Thyroid gland (tissue), 4 donors: ENCODE data around the gene GRAMD1A. TPM values are rescaled to one million over a fixed set of nuclear protein-coding genes. Genes with fewer than 3 reads are reported as not detected.

ENCODE experiments used
- DNase-seq, 2 donors: peaks; one replicate each; pipeline ENCODE4 v3.0.0-alpha.2; 2019
- H3K27ac ChIP-seq, 3 donors: fragments of 200-600 bp; sonication (generic); 1 replicate in 2 of 3; 2 replicates in 1 of 3; pipeline ENCODE4 v1.5.1; 2016 to 2019; ENCODE audit warnings: mild to moderate bottlenecking in 1 of 3, moderate library complexity in 1 of 3
- H3K27me3 ChIP-seq: fragments of 200-600 bp; sonication (generic); one replicate; pipeline ENCODE4 v1.5.1; 2019
- H3K36me3 ChIP-seq, 2 donors: fragments of 200-600 bp; sonication (generic); one replicate each; pipeline ENCODE4 v1.5.1; 2016 to 2019
- H3K4me1 ChIP-seq, 2 donors: fragments of 200-600 bp; sonication (generic); one replicate each; pipeline ENCODE4 v1.5.1; 2017 to 2019
- H3K4me3 ChIP-seq, 3 donors: fragments of 200-600 bp; sonication (generic); replicated peaks in 1 of 3; 1 replicate in 2 of 3; 2 replicates in 1 of 3; pipeline ENCODE4 v1.5.1; 2016; ENCODE audit warnings: mild to moderate bottlenecking in 1 of 3
- H3K9me3 ChIP-seq: fragments of 200-600 bp; sonication (generic); one replicate; pipeline ENCODE4 v1.5.1; 2017
- CTCF ChIP-seq, 6 experiments: fragments of 200-600 bp in 3 of 6; fragments of 450-650 bp in 3 of 6; sonication (generic) in 3 of 6; IDR thresholded peaks; one replicate each; pipeline ENCODE4 v1.5.1; 2016 to 2019; ENCODE audit warnings: antibody characterized with exemption in 6 of 6, mild to moderate bottlenecking in 2 of 6, inconsistent platforms in 1 of 6, moderate library complexity in 1 of 6
- POLR2A ChIP-seq, 2 donors: fragments of 450-650 bp; IDR thresholded peaks; one replicate each; pipeline ENCODE4 v1.6.1; 2017; ENCODE audit warnings: antibody characterized with exemption in 2 of 2, mild to moderate bottlenecking in 2 of 2, moderate library complexity in 1 of 2
- WGBS, 2 donors: methylation state at CpG; one replicate each; pipeline ENCODE4 v1.1.5; 2017; 5-methylcytosine and 5-hydroxymethylcytosine counted together
- intact Hi-C: fragments of 100-400 bp; cut with DNase I; formaldehyde crosslinking; loops from one replicate; pipeline ENCODE4 v1.15.1; 2023
- total RNA-seq, 4 donors: library from RNA; depleted of rRNA; stranded (reverse); fragments of >200 nt; gene quantifications; one replicate each; pipeline ENCODE4 v1.2.3, GENCODE V29; 2016

Gene GRAMD1A
- total RNA-seq, 4 donors from 2014 or later = 33.4 to 57.5 (median 47.0) TPM

GRCh38 chr19:35033067-35034004, 33.2 kb downstream of the GRAMD1A start:
- no peak overlapping the region for H3K27ac ChIP-seq
- DNase-seq = no peak

GRCh38 chr19:35034005-35034502, 33.9 kb downstream of the GRAMD1A start:
- no peak overlapping the region for H3K4me3 ChIP-seq
- no peaks in the 10 kb centered on the region for H3K36me3 ChIP-seq
- intact Hi-C loops = no loop called here
- no peaks in the 10 kb centered on the region for H3K9me3 ChIP-seq
- H3K27ac ChIP-seq = no peak overlapping the region
- TF ChIP-seq CTCF (IDR thresholded peaks at IDR 0.05) = no peak
- TF ChIP-seq POLR2A (IDR thresholded peaks at IDR 0.05) = no peak
- 93 to 100% methylated on average over 3 to 17 of the region's 17 CpGs for WGBS, 2 donors
- no peaks in the 10 kb centered on the region for H3K27me3 ChIP-seq
- peaks cover 0 to 27% of the 10 kb centered on the region in 2 donors for H3K4me1 ChIP-seq
- DNase-seq = no peak

More at GRCh38 chr19:35033067-35034004, 33.2 kb downstream of the GRAMD1A start:
- no peak for TF ChIP-seq POLR2A (IDR thresholded peaks at IDR 0.05)
- TF ChIP-seq CTCF (IDR thresholded peaks at IDR 0.05) = no peak
- Histone ChIP-seq H3K9me3 (no peaks in the 10 kb centered on the region), H3K4me3 (no peak overlapping the region), H3K27me3 (no peaks in the 10 kb centered on the region), H3K36me3 (no peaks in the 10 kb centered on the region), H3K4me1 (peaks cover 0 to 25% of the 10 kb centered on the region in 2 donors)
- WGBS, 2 donors = 92% methylated on average over 26 to 30 of the region's 30 CpGs
- intact Hi-C loops = no loop called here

GRCh38 chr19:35034588-35035382, 34.7 kb downstream of the GRAMD1A start:
- Histone ChIP-seq H3K4me3 (no peak overlapping the region), H3K27me3 (no peaks in the 10 kb centered on the region), H3K27ac (no peak overlapping the region), H3K36me3 (no peaks in the 10 kb centered on the region), H3K9me3 (no peaks in the 10 kb centered on the region), H3K4me1 (peaks cover 0 to 27% of the 10 kb centered on the region in 2 donors)
- intact Hi-C loops = no loop called here
- 86 to 89% methylated on average over 17 of the region's 17 CpGs for WGBS, 2 donors
- DNase-seq = no peak
- no peak for TF ChIP-seq POLR2A (IDR thresholded peaks at IDR 0.05)
- TF ChIP-seq CTCF (IDR thresholded peaks at IDR 0.05) = no peak

- 29 to 38% methylated on average over 11 to 13 of the region's 13 CpGs for WGBS, 2 donors
- TF ChIP-seq CTCF (IDR thresholded peaks at IDR 0.05) (no peak), POLR2A (IDR thresholded peaks at IDR 0.05) (no peak)
- peak; percentile 54 to 55 for DNase-seq
- no peaks in the 10 kb centered on the region for H3K9me3 ChIP-seq
- intact Hi-C loops = no loop called here
- peak overlapping the region; percentile 20 to 67 (median 39) for H3K27ac ChIP-seq
- peaks cover 23 to 46% of the 10 kb centered on the region in 2 donors for H3K4me1 ChIP-seq
- H3K27me3 ChIP-seq = no peaks in the 10 kb centered on the region
- H3K36me3 ChIP-seq = no peaks in the 10 kb centered on the region
- no peak overlapping the region for H3K4me3 ChIP-seq
Measured at GRCh38 chr19:35037716-35038622, 37.8 kb downstream of the GRAMD1A start.
